Endothelial cell of umbilical vein (primary cell): ENCODE data around the gene EPB41L2. TPM values are rescaled to one million over a fixed set of nuclear protein-coding genes. Genes with fewer than 3 reads are reported as not detected.

ENCODE experiments used
- BruUV-seq: library from RNA; stranded (reverse); fragments of 400-500 nt; replicated peaks from 2 replicates; lab custom pipeline; 2021; lab: Mats Ljungman, UMichigan
- CTCF ChIA-PET: fragments of 300-600, 350-600 bp; sonication (Branson Sonifier 250); formaldehyde crosslinking; loops from one replicate; lab custom pipeline; 2021; ENCODE audit warnings: antibody characterized with exemption, inconsistent platforms; lab: Charles Lee
- POLR2A ChIA-PET: fragments of 300-600, 350-600 bp; sonication (Branson Sonifier 250); formaldehyde crosslinking; loops from one replicate; lab custom pipeline; 2021; ENCODE audit warnings: antibody characterized with exemption, inconsistent platforms; lab: Charles Lee
- DNase-seq: peaks from one replicate; pipeline ENCODE4 v3.0.0-alpha.2; 2011; ENCODE audit warnings: low read depth, low spot score
- FAIRE-seq: peaks from 2 replicates; lab custom pipeline; 2011; peaks lifted over from hg19 to GRCh38; lab: Jason Lieb, UNC
- H2AFZ ChIP-seq: 2 replicates; pipeline ENCODE4 v1.6.0; 2012; ENCODE audit warnings: low read depth, low read length, control low read depth, inconsistent platforms
- H3K27ac ChIP-seq: 2 replicates; pipeline ENCODE4 v1.5.1; 2011; ENCODE audit warnings: low read depth, mild to moderate bottlenecking, control low read depth, low read length, moderate library complexity; ENCODE audit not compliant: insufficient read depth
- H3K27me3 ChIP-seq, 2 experiments: 2 replicates each; pipeline versions ENCODE4 v1.6.0 to v1.6.1; 2011; ENCODE audit warnings: low read length in 2 of 2, mixed read lengths in 1 of 2; ENCODE audit not compliant: control insufficient read depth in 2 of 2, insufficient read depth in 2 of 2
- H3K36me3 ChIP-seq, 2 experiments: 2 replicates in 1 of 2; 3 replicates in 1 of 2; pipeline ENCODE4 v1.5.1; 2011; ENCODE audit warnings: low read length in 2 of 2, mild to moderate bottlenecking in 1 of 2, moderate library complexity in 1 of 2; ENCODE audit not compliant: control insufficient read depth in 2 of 2, insufficient read depth in 2 of 2; ENCODE audit errors: extremely low read depth in 1 of 2
- H3K4me1 ChIP-seq: 3 replicates; pipeline ENCODE4 v1.5.1; 2011; ENCODE audit warnings: mild to moderate bottlenecking, low read length; ENCODE audit not compliant: control insufficient read depth, insufficient read depth; ENCODE audit errors: extremely low read depth
- H3K4me2 ChIP-seq: 2 replicates; pipeline ENCODE4 v1.6.1; 2011; ENCODE audit warnings: low read length, control low read depth, mixed read lengths; ENCODE audit not compliant: insufficient read depth
- H3K4me3 ChIP-seq, 3 experiments: fragments of 200-600 bp in 1 of 3; sonication (generic), shearing (Covaris generic) in 1 of 3; replicated peaks in 1 of 3; 2 replicates each; pipeline ENCODE4 v1.5.1; 2011 to 2016; ENCODE audit warnings: control low read depth in 3 of 3, low read length in 3 of 3, mild to moderate bottlenecking in 2 of 3, inconsistent platforms in 1 of 3, low read depth in 1 of 3, moderate library complexity in 1 of 3; ENCODE audit not compliant: insufficient read depth in 1 of 3
- H3K79me2 ChIP-seq: 2 replicates; pipeline ENCODE4 v1.6.0; 2012; ENCODE audit warnings: low read length, inconsistent platforms; ENCODE audit not compliant: control insufficient read depth, insufficient read depth
- H3K9ac ChIP-seq: replicated peaks from 2 replicates; pipeline ENCODE3; 2011; ENCODE audit warnings: low read length, control low read depth; ENCODE audit not compliant: insufficient read depth; ENCODE audit errors: extremely low read depth
- H3K9me1 ChIP-seq: replicated peaks from 3 replicates; pipeline ENCODE4 v1.6.0; 2011; ENCODE audit warnings: mild to moderate bottlenecking, low read length; ENCODE audit not compliant: control insufficient read depth, insufficient read depth; ENCODE audit errors: extremely low read depth
- H3K9me3 ChIP-seq: replicated peaks from 2 replicates; pipeline ENCODE4 v1.5.1; 2012; ENCODE audit warnings: low read length, inconsistent platforms; ENCODE audit not compliant: control insufficient read depth, insufficient read depth
- H4K20me1 ChIP-seq: replicated peaks from 2 replicates; pipeline ENCODE3; 2011; ENCODE audit warnings: mild to moderate bottlenecking, low read length; ENCODE audit not compliant: control insufficient read depth, insufficient read depth; ENCODE audit errors: extremely low read depth
- CTCF ChIP-seq, 2 donors: IDR thresholded peaks; 1 replicate in 1 of 2; 2 replicates in 1 of 2; pipeline ENCODE4 v1.5.1; 2011; ENCODE audit warnings: low read length in 2 of 2, mild to moderate bottlenecking in 2 of 2, moderate library complexity in 2 of 2, control low read depth in 1 of 2, inconsistent platforms in 1 of 2, low read depth in 1 of 2; ENCODE audit not compliant: insufficient read depth in 1 of 2; ENCODE audit errors: extremely low read depth in 1 of 2
- EZH2 ChIP-seq: IDR thresholded peaks from 2 replicates; pipeline ENCODE4 v1.6.1; 2012; ENCODE audit warnings: borderline replicate concordance, low read depth, mild to moderate bottlenecking, moderate library complexity, low read length, inconsistent platforms; ENCODE audit not compliant: severe bottlenecking
- FOS ChIP-seq: IDR thresholded peaks from 2 replicates; pipeline ENCODE4 v1.6.1; 2011; ENCODE audit warnings: mild to moderate bottlenecking, low read length, moderate library complexity, borderline replicate concordance; ENCODE audit not compliant: insufficient read depth
- GATA2 ChIP-seq: IDR thresholded peaks from 2 replicates; pipeline ENCODE4 v1.7.0; 2011; ENCODE audit warnings: low read depth, mild to moderate bottlenecking, moderate library complexity, mixed read lengths, low read length; ENCODE audit not compliant: insufficient read length, insufficient read depth
- JUN ChIP-seq: IDR thresholded peaks from 2 replicates; pipeline ENCODE4 v1.6.1; 2011; ENCODE audit warnings: borderline replicate concordance, low read depth; ENCODE audit not compliant: insufficient read length, insufficient read depth
- MAX ChIP-seq: IDR thresholded peaks from 2 replicates; pipeline ENCODE4 v1.6.1; 2011; ENCODE audit not compliant: insufficient read depth, insufficient read length
- MYC ChIP-seq: IDR thresholded peaks from one replicate; pipeline ENCODE4 v1.6.1; 2011; ENCODE audit warnings: mild to moderate bottlenecking, low read depth, low read length
- POLR2A ChIP-seq: IDR thresholded peaks from 2 replicates; pipeline ENCODE4 v1.6.1; 2012; ENCODE audit warnings: low read depth, mild to moderate bottlenecking, control low read depth, low read length
- POLR2AphosphoS5 ChIP-seq: IDR thresholded peaks from 2 replicates; pipeline ENCODE4 v1.6.1; 2012; ENCODE audit warnings: low read depth, mild to moderate bottlenecking, control low read depth, low read length, moderate library complexity; ENCODE audit not compliant: insufficient read depth
- dilution Hi-C: fragments of 300-500 bp; cut with MboI; formaldehyde crosslinking; loops from one replicate; pipeline ENCODE4 v1.15.0; 2019; ENCODE audit warnings: low sequenced_read_pairs; ENCODE audit not compliant: extremely low pct_ligation_motif_present
- intact Hi-C: fragments of 100-400 bp; cut with micrococcal nuclease; formaldehyde crosslinking; loops from one replicate; pipeline ENCODE4 v1.10.0; 2022
- polyA plus RNA-seq, 4 experiments: library from polyadenylated mRNA; depleted of rRNA in 3 of 4; stranded (reverse) in 3 of 4; unstranded in 1 of 4; fragments of >200 nt; gene quantifications; 2 replicates each; pipeline versions ENCODE4 v1.2.1 to v1.2.3, GENCODE V29; 2011 to 2012; ENCODE audit warnings: missing spikeins in 1 of 4
- total RNA-seq: library from RNA; stranded (reverse); gene quantifications from 2 replicates; pipeline ENCODE4 v1.2.3, GENCODE V29; 2021

Gene EPB41L2
- total and polyA plus RNA-seq, 2 donors (not counting 3 experiments of a cell fraction or from before 2014, with no cell fraction given) = 26.5 to 87.7 TPM

GRCh38 chr6:131041814-131042213 is 21.2 kb downstream of the EPB41L2 start:
- no peak overlapping the region for H3K27ac ChIP-seq
- no peak overlapping the region for H3K4me3 ChIP-seq
- POLR2A ChIA-PET = no interaction called here
- H3K79me2 ChIP-seq = peaks cover 69% of the 10 kb centered on the region
- dilution Hi-C loops (no loop called here), intact Hi-C loops (no loop called here)
- no peaks in the 10 kb centered on the region for H3K9me3 ChIP-seq
- H3K9me1 ChIP-seq = no peaks in the 10 kb centered on the region
- no TSS peak for BruUV-seq
- no peak for FAIRE-seq
- CTCF ChIA-PET = no interaction called here
- no peaks in the 10 kb centered on the region for H3K27me3 ChIP-seq
- H4K20me1 ChIP-seq = no peaks in the 10 kb centered on the region
- H3K4me1 ChIP-seq = peaks cover 4% of the 10 kb centered on the region
- no peak for DNase-seq
- H3K4me2 ChIP-seq = no peak overlapping the region
- no peaks in the 10 kb centered on the region for H3K36me3 ChIP-seq
- no peak overlapping the region for H3K9ac ChIP-seq
- TF ChIP-seq GATA2 (no peak), POLR2A (no peak), POLR2AphosphoS5 (no peak), EZH2 (no peak)
- no peak overlapping the region for H2AFZ ChIP-seq

GRCh38 chr6:131040866-131041265 is 22.2 kb downstream of the EPB41L2 start:
- Histone ChIP-seq H3K9me3 (no peaks in the 10 kb centered on the region), H2AFZ (no peak overlapping the region), H3K9ac (no peak overlapping the region), H3K79me2 (peaks cover 71% of the 10 kb centered on the region), H3K27me3 (no peaks in the 10 kb centered on the region), H3K36me3 (no peaks in the 10 kb centered on the region), H3K4me2 (no peak overlapping the region), H3K4me1 (peaks cover 4% of the 10 kb centered on the region), H3K4me3 (no peak overlapping the region), H3K27ac (no peak overlapping the region), H3K9me1 (no peaks in the 10 kb centered on the region), H4K20me1 (no peaks in the 10 kb centered on the region)
- no TSS peak for BruUV-seq
- DNase-seq (no peak), FAIRE-seq (no peak)
- ChIA-PET POLR2A (no interaction called here), CTCF (no interaction called here)
- dilution Hi-C loops = no loop called here
- TF ChIP-seq MAX (no peak), JUN (no peak), GATA2 (no peak), POLR2A (no peak), POLR2AphosphoS5 (no peak), MYC (no peak), CTCF (IDR thresholded peaks at IDR 0.05; ENCODE audit: extremely low read depth in 1 of 2, insufficient read depth in 1 of 2, low read depth in 1 of 2, low read length in 2 of 2) (no peak), FOS (no peak), EZH2 (no peak)
- intact Hi-C loops = no loop called here
